Activated naive CD8-positive, alpha-beta T cell treated with anti-CD3 and anti-CD28 coated beads, Interleukin-2, amount 50 U/mL, for 24 hours (primary cell): ENCODE measurements around the gene BMP2K.
A peak's percentile ranks its signal among the peaks of the same experiment; 100 is the strongest.
"Not testable (repeated sequence)": the region's sequence is repeated elsewhere in the genome, so short reads cannot be mapped to it uniquely, and the experiment has no call there.

Source experiments
- ATAC-seq: fragments of 150-1000 bp; cut with Tn5 transposase; one replicate; pipeline ENCODE4 v1.10.0; 2021
- DNase-seq: peaks from one replicate; pipeline ENCODE4 v3.0.0; 2021
- H3K27ac Mint-ChIP-seq: one replicate; pipeline ENCODE4 v1.8.0; 2021; ENCODE audit warnings: mild to moderate bottlenecking, mixed read lengths
- H3K27me3 Mint-ChIP-seq: one replicate; pipeline ENCODE4 v1.8.0; 2021; ENCODE audit warnings: mixed read lengths
- H3K36me3 Mint-ChIP-seq: one replicate; pipeline ENCODE4 v1.8.0; 2021; ENCODE audit warnings: low read depth, mixed read lengths
- H3K4me1 Mint-ChIP-seq: one replicate; pipeline ENCODE4 v1.8.0; 2021; ENCODE audit warnings: mixed read lengths
- H3K4me3 Mint-ChIP-seq: one replicate; pipeline ENCODE4 v1.8.0; 2021; ENCODE audit warnings: mild to moderate bottlenecking, moderate library complexity, mixed read lengths
- H3K9me3 Mint-ChIP-seq: one replicate; pipeline ENCODE4 v1.8.0; 2021; ENCODE audit warnings: mixed read lengths

Gene BMP2K

DNA sequence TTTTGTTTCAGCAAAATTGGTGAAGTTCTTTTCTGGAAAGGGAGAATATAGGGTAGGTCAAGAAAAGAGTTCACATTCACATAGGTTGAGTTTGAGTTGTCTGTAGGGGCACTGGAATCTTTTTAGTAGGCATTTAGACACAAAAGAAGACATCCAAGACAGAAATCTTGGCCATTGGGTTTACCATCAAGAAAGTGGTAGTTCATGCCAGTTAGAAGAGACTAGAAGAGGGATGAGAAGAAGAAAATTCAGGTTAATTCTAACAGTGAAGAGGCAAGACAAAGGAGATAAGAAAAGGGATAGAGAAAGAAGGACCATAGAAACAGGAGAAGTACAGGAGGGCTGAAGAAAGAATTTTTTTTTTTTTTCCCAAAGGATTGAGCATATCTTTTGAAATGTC lies 123.2 kb downstream of the BMP2K start:
- Mint-ChIP-seq H3K27ac (no peak overlapping the region), H3K4me1 (no peaks in the 10 kb centered on the region), H3K9me3 (no peaks in the 10 kb centered on the region), H3K4me3 (no peak overlapping the region), H3K27me3 (no peaks in the 10 kb centered on the region), H3K36me3 (peaks cover 3% of the 10 kb centered on the region)
- DNase-seq (no peak), ATAC-seq (no peak)

DNA sequence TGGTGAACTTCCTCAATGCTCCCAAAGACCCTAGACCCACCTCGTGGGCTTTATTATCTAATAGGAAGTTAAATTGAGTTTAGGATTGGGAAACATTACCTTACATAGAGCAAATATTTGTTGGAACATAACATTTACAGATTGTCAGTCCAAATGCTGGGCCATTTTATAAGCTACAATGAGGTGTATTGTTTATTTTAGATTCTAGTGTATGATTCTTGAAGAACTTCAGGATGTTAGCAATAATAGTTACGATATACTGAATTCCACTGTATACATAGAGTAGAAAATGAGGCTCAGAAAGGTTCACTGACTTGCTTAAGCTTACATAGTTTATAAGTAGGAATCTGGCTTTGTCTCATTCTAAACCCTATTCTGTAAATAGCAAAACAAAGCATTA lies 125.7 kb downstream of the BMP2K start:
- H3K4me3 Mint-ChIP-seq: no peak overlapping the region
- H3K27ac Mint-ChIP-seq: no peak overlapping the region
- no peaks in the 10 kb centered on the region for H3K9me3 Mint-ChIP-seq
- no peaks in the 10 kb centered on the region for H3K27me3 Mint-ChIP-seq
- DNase-seq (no peak), ATAC-seq (no peak)
- peaks cover 3% of the 10 kb centered on the region for H3K36me3 Mint-ChIP-seq
- H3K4me1 Mint-ChIP-seq: no peaks in the 10 kb centered on the region

DNA sequence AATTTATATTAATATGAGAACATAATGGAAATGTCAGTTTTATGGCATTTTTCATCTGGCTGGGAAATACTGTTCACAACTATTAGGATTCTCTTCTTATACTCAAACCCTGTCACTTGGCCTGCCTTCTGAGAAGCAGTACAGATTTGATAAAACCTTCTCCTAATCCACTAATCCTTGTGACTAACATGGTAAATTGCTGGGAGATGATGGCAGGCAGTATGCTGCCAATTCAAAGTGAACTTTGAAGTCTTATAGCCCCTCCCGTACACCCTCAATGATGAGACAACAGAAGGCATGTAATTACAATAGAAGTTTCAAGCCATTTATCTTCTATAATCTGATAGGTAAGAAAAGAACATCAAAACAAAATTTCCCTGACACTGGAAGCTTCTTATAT lies 126.1 kb downstream of the BMP2K start:
- Mint-ChIP-seq H3K36me3 (peaks cover 3% of the 10 kb centered on the region), H3K27me3 (no peaks in the 10 kb centered on the region), H3K4me3 (no peak overlapping the region), H3K9me3 (no peaks in the 10 kb centered on the region), H3K4me1 (no peaks in the 10 kb centered on the region), H3K27ac (no peak overlapping the region)
- ATAC-seq (no peak), DNase-seq (no peak)

DNA sequence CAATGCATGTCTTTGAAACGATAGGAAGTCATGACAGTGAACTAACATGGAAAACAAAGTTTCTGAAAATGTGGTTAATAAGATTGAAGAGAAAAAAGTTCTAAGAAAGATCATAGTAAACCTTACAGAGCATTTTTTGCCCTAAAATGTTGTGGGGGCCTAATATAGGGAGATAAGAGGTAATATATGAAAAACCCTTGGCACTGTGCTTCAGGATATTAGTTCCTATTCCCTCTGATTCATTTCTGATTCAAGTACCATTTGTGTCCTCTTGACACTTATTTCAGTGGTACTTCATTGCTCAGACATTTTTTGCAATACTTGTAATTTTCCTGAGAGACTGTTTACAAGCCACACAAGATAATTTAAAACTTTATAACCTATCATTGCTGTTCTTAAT lies 128.0 kb downstream of the BMP2K start:
- ATAC-seq (no peak), DNase-seq (no peak)
- no peaks in the 10 kb centered on the region for H3K27me3 Mint-ChIP-seq
- no peak overlapping the region for H3K4me3 Mint-ChIP-seq
- H3K36me3 Mint-ChIP-seq: peaks cover 3% of the 10 kb centered on the region
- no peaks in the 10 kb centered on the region for H3K9me3 Mint-ChIP-seq
- H3K27ac Mint-ChIP-seq: no peak overlapping the region
- no peaks in the 10 kb centered on the region for H3K4me1 Mint-ChIP-seq

- DNase-seq: no peak
- Mint-ChIP-seq H3K27ac (no peak overlapping the region), H3K4me3 (no peak overlapping the region), H3K27me3 (no peaks in the 10 kb centered on the region), H3K4me1 (no peaks in the 10 kb centered on the region), H3K36me3 (peaks cover 15% of the 10 kb centered on the region), H3K9me3 (no peaks in the 10 kb centered on the region)
- no peak for ATAC-seq
These were observed 131.5 kb downstream of the BMP2K start for GRCh38 chr4:78907638-78908037.

GRCh38 chr4:78908974-78909373 lies 132.8 kb downstream of the BMP2K start:
- not testable (repeated sequence) for DNase-seq, H3K27ac Mint-ChIP-seq, ATAC-seq, H3K9me3 Mint-ChIP-seq, H3K4me1 Mint-ChIP-seq, H3K27me3 Mint-ChIP-seq, H3K4me3 Mint-ChIP-seq
- peaks cover 18% of the 10 kb centered on the region for H3K36me3 Mint-ChIP-seq

- Mint-ChIP-seq H3K9me3 (no peaks in the 10 kb centered on the region), H3K27me3 (no peaks in the 10 kb centered on the region), H3K36me3 (peaks cover 18% of the 10 kb centered on the region), H3K27ac (no peak overlapping the region), H3K4me1 (no peaks in the 10 kb centered on the region), H3K4me3 (no peak overlapping the region)
- DNase-seq: no peak
- no peak for ATAC-seq
These were observed 134.5 kb downstream of the BMP2K start for GRCh38 chr4:78910612-78911011.

- Mint-ChIP-seq H3K4me3 (no peak overlapping the region), H3K27ac (no peak overlapping the region), H3K27me3 (no peaks in the 10 kb centered on the region), H3K9me3 (no peaks in the 10 kb centered on the region), H3K36me3 (peaks cover 25% of the 10 kb centered on the region), H3K4me1 (no peaks in the 10 kb centered on the region)
- DNase-seq (no peak), ATAC-seq (no peak)
These were observed 146.1 kb downstream of the BMP2K start for GRCh38 chr4:78922207-78922606.

DNA sequence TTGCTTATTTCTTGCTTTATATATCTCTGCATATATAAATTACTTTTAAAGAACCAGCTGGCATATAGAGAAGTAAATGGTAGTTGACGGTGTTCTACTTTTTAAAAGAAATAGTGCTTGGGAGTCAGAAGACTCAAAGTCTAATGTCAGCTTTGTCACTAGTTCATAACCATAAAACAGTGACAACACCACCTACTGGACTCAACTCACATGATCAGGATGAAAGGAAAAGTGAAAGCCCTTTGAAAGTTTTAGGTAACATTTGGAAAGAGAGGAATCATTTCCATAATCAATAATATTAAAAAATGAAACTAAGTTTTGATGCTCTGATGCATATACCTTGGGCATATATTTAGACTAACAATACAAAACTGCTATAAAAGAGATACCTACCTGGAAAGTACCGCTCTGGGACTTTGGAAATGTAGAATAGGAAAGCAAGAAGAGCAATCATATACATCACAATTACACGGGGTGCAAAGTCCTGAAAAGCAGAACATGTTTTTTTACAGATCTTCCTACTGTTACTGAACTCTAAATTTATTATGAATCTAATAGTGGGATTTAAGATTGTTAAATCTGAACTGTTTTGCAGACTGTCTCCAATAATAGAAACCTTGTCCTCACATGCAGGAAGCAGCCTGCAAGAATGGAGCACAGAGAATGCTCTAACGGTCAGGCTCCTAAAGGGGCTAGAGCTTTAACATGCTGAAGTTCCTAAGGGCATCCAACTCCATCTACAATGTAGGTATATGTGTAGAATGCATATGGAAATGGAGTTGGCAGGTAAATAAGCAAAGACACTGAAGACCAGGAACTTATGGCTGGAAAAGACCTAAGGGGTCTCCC lies 147.5 kb downstream of the BMP2K start:
- Mint-ChIP-seq H3K4me1 (no peaks in the 10 kb centered on the region), H3K36me3 (peaks cover 29% of the 10 kb centered on the region), H3K27me3 (no peaks in the 10 kb centered on the region), H3K9me3 (no peaks in the 10 kb centered on the region), H3K4me3 (no peak overlapping the region), H3K27ac (no peak overlapping the region)
- DNase-seq: no peak
- ATAC-seq: no peak

DNA sequence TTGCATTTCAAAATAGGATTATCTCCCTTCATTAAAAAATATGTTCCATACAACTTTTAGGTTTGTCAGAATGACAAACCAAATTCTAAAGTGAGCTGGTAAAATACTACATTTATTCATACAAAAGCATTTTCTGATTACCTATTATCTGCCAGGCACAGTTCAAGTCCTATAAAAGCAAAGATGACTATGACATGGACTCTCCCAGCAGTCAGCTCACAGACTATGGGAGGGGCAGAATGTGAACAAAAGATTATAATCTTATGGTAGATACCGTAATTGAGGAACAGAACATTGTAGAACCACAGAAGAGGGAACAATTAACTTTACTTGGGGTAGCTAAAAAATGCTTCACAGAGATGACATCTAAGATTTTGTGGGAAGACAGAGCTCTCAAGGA lies 150.7 kb downstream of the BMP2K start:
- H3K27me3 Mint-ChIP-seq: no peaks in the 10 kb centered on the region

GRCh38 chr4:78928835-78929234 lies 152.7 kb downstream of the BMP2K start:
- ATAC-seq: no peak
- no peaks in the 10 kb centered on the region for H3K9me3 Mint-ChIP-seq
- H3K27ac Mint-ChIP-seq: no peak overlapping the region
- H3K27me3 Mint-ChIP-seq: no peaks in the 10 kb centered on the region
- no peaks in the 10 kb centered on the region for H3K4me1 Mint-ChIP-seq
- peaks cover 52% of the 10 kb centered on the region for H3K36me3 Mint-ChIP-seq
- H3K4me3 Mint-ChIP-seq: no peak overlapping the region
- DNase-seq: no peak

More for the DNA sequence above, 150.7 kb downstream of the BMP2K start:
- H3K9me3 Mint-ChIP-seq: no peaks in the 10 kb centered on the region
- DNase-seq (no peak), ATAC-seq (no peak)
- peaks cover 45% of the 10 kb centered on the region for H3K36me3 Mint-ChIP-seq
- no peak overlapping the region for H3K4me3 Mint-ChIP-seq
- H3K27ac Mint-ChIP-seq: no peak overlapping the region
- no peaks in the 10 kb centered on the region for H3K4me1 Mint-ChIP-seq

DNA sequence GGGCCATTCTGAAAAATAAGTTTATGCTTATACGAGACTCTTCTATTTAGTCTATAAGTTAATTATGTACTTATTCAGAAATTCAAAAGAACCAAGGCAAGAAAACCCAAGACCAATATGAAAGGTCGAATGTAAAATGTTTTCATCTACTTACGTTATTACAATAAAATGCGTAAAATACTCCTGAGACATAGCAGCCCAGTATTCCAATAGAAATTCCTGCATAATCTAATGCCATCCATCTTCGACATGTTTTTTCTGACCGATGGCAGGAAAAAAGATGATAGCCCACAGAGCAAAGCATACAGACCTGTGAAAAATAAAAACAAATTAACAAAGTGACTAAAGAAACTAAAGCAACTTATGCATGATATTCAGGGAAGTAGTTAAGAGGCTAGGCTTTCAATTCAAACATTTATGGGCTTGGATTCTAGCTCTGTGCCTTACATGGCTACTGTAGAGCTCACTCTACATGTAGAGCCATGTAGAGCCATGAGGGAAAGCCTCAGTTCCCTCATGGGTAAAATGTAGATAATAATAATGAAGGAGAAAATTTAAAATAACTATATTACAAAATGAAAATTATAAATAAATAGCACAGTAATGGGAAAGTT lies 154.0 kb downstream of the BMP2K start:
- DNase-seq (no peak), ATAC-seq (no peak)
- Mint-ChIP-seq H3K27ac (no peak overlapping the region), H3K4me3 (no peak overlapping the region), H3K36me3 (peaks cover 48% of the 10 kb centered on the region), H3K27me3 (no peaks in the 10 kb centered on the region), H3K4me1 (no peaks in the 10 kb centered on the region), H3K9me3 (no peaks in the 10 kb centered on the region)

- DNase-seq (no peak), ATAC-seq (no peak)
- H3K27ac Mint-ChIP-seq: no peak overlapping the region
- H3K4me3 Mint-ChIP-seq: no peak overlapping the region
- no peaks in the 10 kb centered on the region for H3K9me3 Mint-ChIP-seq
- peaks cover 10% of the 10 kb centered on the region for H3K36me3 Mint-ChIP-seq
- peaks cover 4% of the 10 kb centered on the region for H3K27me3 Mint-ChIP-seq
- H3K4me1 Mint-ChIP-seq: peaks cover 36% of the 10 kb centered on the region
These were observed 160.8 kb downstream of the BMP2K start for GRCh38 chr4:78936989-78937388.

DNA sequence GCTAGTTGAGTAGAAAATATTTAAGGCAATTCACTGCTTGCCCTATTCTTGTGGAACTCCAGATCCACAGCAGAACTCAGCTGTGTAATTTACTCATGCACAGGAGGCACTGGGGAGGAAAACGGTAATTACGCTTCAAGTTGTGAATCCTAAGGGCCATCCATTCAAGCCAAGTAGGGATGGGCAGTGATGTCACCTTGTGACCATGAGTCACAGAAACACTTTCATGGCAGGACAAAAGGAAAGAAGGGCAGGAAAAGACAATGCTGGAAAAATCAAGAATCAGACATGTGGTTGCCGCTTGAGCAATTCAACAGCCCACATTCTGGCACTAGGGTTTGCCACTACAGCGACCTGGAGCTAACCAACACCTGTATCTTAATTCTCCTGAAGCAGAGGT lies 161.7 kb downstream of the BMP2K start:
- no peak overlapping the region for H3K27ac Mint-ChIP-seq
- H3K36me3 Mint-ChIP-seq: peaks cover 3% of the 10 kb centered on the region
- peaks cover 7% of the 10 kb centered on the region for H3K27me3 Mint-ChIP-seq
- H3K4me1 Mint-ChIP-seq: peaks cover 36% of the 10 kb centered on the region
- DNase-seq: no peak
- H3K4me3 Mint-ChIP-seq: peak overlapping the region; percentile 62
- H3K9me3 Mint-ChIP-seq: no peaks in the 10 kb centered on the region
- no peak for ATAC-seq

GRCh38 chr4:78938474-78938867 lies 162.3 kb downstream of the BMP2K start:
- Mint-ChIP-seq H3K4me1 (peaks cover 36% of the 10 kb centered on the region), H3K9me3 (no peaks in the 10 kb centered on the region), H3K27ac (peak overlapping the region; percentile 77), H3K27me3 (peaks cover 10% of the 10 kb centered on the region), H3K4me3 (peak overlapping the region; percentile 97), H3K36me3 (no peaks in the 10 kb centered on the region)
- ATAC-seq (no peak), DNase-seq (no peak)
